Kidney (tissue), 14 donors: ENCODE measurements around the gene C14orf132. TPM values are rescaled to one million over a fixed set of nuclear protein-coding genes. Genes with fewer than 3 reads are reported as not detected.

Experiments
- DNase-seq, 5 donors: peaks; one replicate each; pipeline ENCODE4 v3.0.0-alpha.2; 2013 to 2020
- FAIRE-seq: peaks from 2 replicates; lab custom pipeline; 2012; peaks lifted over from hg19 to GRCh38; lab: Jason Lieb, UNC
- H3K27ac ChIP-seq, 2 donors: one replicate each; pipeline ENCODE4 v1.7.0; 2013; ENCODE audit warnings: low read depth in 2 of 2, low read length in 2 of 2, inconsistent platforms in 1 of 2
- H3K27me3 ChIP-seq: one replicate; pipeline ENCODE4 v1.7.1; 2013; ENCODE audit warnings: low read length, inconsistent platforms; ENCODE audit not compliant: control insufficient read depth, insufficient read depth
- H3K36me3 ChIP-seq, 3 donors: one replicate each; pipeline versions ENCODE4 v1.7.0 to v1.7.1; 2013; ENCODE audit warnings: low read length in 3 of 3, control low read depth in 1 of 3, inconsistent platforms in 1 of 3; ENCODE audit not compliant: insufficient read depth in 3 of 3, control insufficient read depth in 2 of 3
- H3K4me1 ChIP-seq, 3 donors: one replicate each; pipeline versions ENCODE4 v1.7.0 to v1.7.1; 2013; ENCODE audit warnings: low read length in 3 of 3, inconsistent platforms in 1 of 3, low read depth in 1 of 3; ENCODE audit not compliant: control insufficient read depth in 2 of 3, insufficient read depth in 2 of 3
- H3K4me3 ChIP-seq, 3 donors: one replicate each; pipeline versions ENCODE4 v1.7.0 to v1.8.1; 2013; ENCODE audit warnings: low read length in 3 of 3, control low read depth in 1 of 3, inconsistent platforms in 1 of 3
- H3K9ac ChIP-seq, 3 donors: one replicate each; pipeline versions ENCODE4 v1.7.0 to v1.7.1; 2013; ENCODE audit warnings: low read length in 3 of 3, control low read depth in 1 of 3, inconsistent platforms in 1 of 3
- H3K9me3 ChIP-seq, 3 donors: one replicate each; pipeline versions ENCODE4 v1.7.0 to v1.7.1; 2013; ENCODE audit warnings: low read length in 3 of 3, control low read depth in 1 of 3, inconsistent platforms in 1 of 3; ENCODE audit not compliant: control insufficient read depth in 2 of 3, insufficient read depth in 1 of 3
- intact Hi-C: fragments of 100-400 bp; cut with DNase I; formaldehyde crosslinking; loops from one replicate; pipeline ENCODE4 v1.11.1; 2022
- polyA plus RNA-seq: library from polyadenylated mRNA; stranded (reverse); fragments of 350-450 nt; fragmentation: Illumina TruSeq; extraction: RNeasy Lipid Tissue Mini Kit (QIAGEN cat#74804); gene quantifications from one replicate; pipeline ENCODE4 v1.2.3, GENCODE V29; 2014; ENCODE audit warnings: low read depth, low replicate concordance; ENCODE audit not compliant: insufficient read depth
- total RNA-seq: library from RNA; stranded (reverse); fragmentation: NEBNext Ultra II Directional; extraction: Animal tissue kit (Norgen Biotek cat#: 25700); gene quantifications from one replicate; pipeline ENCODE4 v1.2.1, GENCODE V29; 2021
- TF ChIP-seq, protein P1 (sequence below): IDR thresholded peaks from 3 replicates; pipeline ENCODE4 v1.5.1; 2012; ENCODE audit warnings: mild to moderate bottlenecking, moderate library complexity, borderline replicate concordance; ENCODE audit not compliant: insufficient read depth; ENCODE audit errors: extremely low read depth
- donor health status: control.
- donor health status: control.
- donor health status: control.
- donor health status: control.
- donor health status: control.
- donor health status: DM: yes; HTN: yes; CAD: no.
- donor health status: Normal renal cell carcinoma (clear cell type).

C14orf132 gene
- total and polyA plus RNA-seq, 2 donors from 2014 or later: 6.0 to 17.5 TPM

- Histone ChIP-seq H3K9me3 (peaks cover 0 to 5% (median 0%) of the 10 kb centered on the region in 3 donors), H3K4me1 (no peaks in the 10 kb centered on the region), H3K4me3 (no peak overlapping the region), H3K27me3 (no peaks in the 10 kb centered on the region), H3K9ac (no peak overlapping the region), H3K36me3 (no peaks in the 10 kb centered on the region), H3K27ac (no peak overlapping the region)
- peak in 3 of 5 donors; percentile 52 to 69 (median 61) for DNase-seq
- FAIRE-seq: no peak
- TF ChIP-seq, protein P1, sequence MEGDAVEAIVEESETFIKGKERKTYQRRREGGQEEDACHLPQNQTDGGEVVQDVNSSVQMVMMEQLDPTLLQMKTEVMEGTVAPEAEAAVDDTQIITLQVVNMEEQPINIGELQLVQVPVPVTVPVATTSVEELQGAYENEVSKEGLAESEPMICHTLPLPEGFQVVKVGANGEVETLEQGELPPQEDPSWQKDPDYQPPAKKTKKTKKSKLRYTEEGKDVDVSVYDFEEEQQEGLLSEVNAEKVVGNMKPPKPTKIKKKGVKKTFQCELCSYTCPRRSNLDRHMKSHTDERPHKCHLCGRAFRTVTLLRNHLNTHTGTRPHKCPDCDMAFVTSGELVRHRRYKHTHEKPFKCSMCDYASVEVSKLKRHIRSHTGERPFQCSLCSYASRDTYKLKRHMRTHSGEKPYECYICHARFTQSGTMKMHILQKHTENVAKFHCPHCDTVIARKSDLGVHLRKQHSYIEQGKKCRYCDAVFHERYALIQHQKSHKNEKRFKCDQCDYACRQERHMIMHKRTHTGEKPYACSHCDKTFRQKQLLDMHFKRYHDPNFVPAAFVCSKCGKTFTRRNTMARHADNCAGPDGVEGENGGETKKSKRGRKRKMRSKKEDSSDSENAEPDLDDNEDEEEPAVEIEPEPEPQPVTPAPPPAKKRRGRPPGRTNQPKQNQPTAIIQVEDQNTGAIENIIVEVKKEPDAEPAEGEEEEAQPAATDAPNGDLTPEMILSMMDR: no peak
- intact Hi-C loops: no loop called here
These were observed 22.5 kb upstream of the C14orf132 start for GRCh38 chr14:96016501-96017160.

DNA sequence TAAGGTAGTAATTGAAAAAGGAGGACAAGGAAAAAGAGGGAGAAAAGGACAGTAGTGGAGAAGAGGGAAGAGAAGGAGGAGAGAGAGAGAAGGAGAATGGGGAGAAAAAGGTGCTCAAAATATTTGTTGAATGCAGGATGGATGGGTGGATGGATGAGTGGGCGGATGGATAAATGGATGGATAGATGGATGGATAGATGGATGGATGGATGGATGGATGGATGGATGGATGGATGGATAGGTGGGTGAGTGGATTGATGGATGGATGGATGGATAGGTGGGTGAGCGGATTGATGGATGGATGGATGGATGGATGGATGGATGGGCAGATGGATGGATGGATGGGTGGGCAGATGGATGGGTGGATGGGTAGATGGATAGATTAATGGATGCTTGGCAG lies 21.3 kb upstream of the C14orf132 start:
- no peak overlapping the region for H3K9ac ChIP-seq
- H3K4me3 ChIP-seq: no peak overlapping the region
- no peaks in the 10 kb centered on the region for H3K9me3 ChIP-seq
- no peaks in the 10 kb centered on the region for H3K27me3 ChIP-seq
- no peaks in the 10 kb centered on the region for H3K4me1 ChIP-seq
- intact Hi-C loops: no loop called here
- DNase-seq: no peak
- FAIRE-seq: no peak
- H3K27ac ChIP-seq: no peak overlapping the region
- TF ChIP-seq, protein P1: no peak
- H3K36me3 ChIP-seq: no peaks in the 10 kb centered on the region

DNA sequence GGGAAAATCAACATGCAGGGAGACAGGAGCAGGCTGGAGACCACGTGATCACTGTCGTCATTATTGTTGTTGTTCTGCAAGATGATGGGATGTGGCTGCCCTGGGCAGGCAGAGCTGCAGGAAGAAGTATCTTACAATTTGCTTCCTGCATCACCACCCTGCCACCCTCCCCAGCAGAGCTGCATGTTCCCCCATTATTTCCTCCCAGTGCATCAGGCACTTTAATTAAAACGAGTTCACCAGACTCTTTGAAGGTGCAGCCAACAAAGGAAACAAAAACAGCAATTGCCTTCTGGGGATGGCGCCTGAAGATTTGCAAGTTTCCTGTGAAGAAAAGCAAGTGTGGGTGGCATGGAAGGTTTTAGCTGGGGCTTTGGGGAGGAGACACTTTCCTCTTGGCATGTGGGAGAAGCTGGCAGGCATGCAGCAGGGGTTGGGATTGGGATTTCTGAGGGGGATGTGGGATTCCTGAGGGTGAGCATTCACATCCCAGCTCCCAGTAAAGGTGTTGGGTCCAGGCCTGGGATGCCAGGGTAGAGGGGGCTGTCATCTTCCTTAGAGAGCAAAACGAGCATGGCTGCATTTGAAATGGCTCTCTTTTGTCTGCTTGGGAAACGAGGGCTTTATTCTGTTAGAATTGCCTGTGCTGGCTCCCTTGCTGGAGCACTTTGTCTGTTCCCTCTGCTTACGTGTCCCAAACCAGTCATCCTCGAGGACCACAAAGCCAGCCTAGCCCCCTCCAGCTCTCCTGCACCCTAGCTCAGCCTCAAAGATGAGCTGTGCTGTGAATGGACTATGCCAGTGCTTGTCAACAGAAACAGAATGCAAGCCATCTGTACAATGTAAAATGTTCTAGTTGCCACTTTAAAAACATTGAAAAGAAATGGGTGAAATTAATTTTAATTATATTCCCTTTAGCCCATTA lies 11.5 kb upstream of the C14orf132 start:
- TF ChIP-seq, protein P1: no peak
- intact Hi-C loops: no loop called here
- DNase-seq (peak in 1 of 5 donors; percentile 28), FAIRE-seq (no peak)
- Histone ChIP-seq H3K4me1 (no peaks in the 10 kb centered on the region), H3K27me3 (no peaks in the 10 kb centered on the region), H3K4me3 (no peak overlapping the region), H3K9me3 (no peaks in the 10 kb centered on the region), H3K9ac (no peak overlapping the region), H3K36me3 (no peaks in the 10 kb centered on the region), H3K27ac (no peak overlapping the region)
